Activated T-helper 9 cell treated with anti-CD3 and anti-CD28 coated beads, Interleukin-2, amount 50 U/mL, for 16 hours (primary cell): ENCODE data around the gene PRKAG3.

ENCODE experiments used
- DNase-seq: peaks from one replicate; pipeline ENCODE4 v3.0.0-alpha.2; 2020; ENCODE audit warnings: low read depth

PRKAG3 gene

GRCh38 chr2:218839430-218839829 is 7.8 kb upstream of the PRKAG3 start:
- no peak for DNase-seq

- DNase-seq, result no peak
Measured at GRCh38 chr2:218837495-218837894, 5.9 kb upstream of the PRKAG3 start.

- DNase-seq, result no peak
Measured at GRCh38 chr2:218834685-218835084, 3.1 kb upstream of the PRKAG3 start.

- no peak for DNase-seq
Measured at GRCh38 chr2:218833023-218833609, 1.5 kb upstream of the PRKAG3 start.

GRCh38 chr2:218832520-218832919 is 917 bp upstream of the PRKAG3 start:
- DNase-seq, result no peak

GRCh38 chr2:218832081-218832480 is 478 bp upstream of the PRKAG3 start:
- DNase-seq, result no peak

GRCh38 chr2:218830526-218831306 is 887 bp downstream of the PRKAG3 start:
- no peak for DNase-seq

GRCh38 chr2:218829868-218830451 is 1.6 kb downstream of the PRKAG3 start:
- DNase-seq, result no peak

GRCh38 chr2:218828477-218828778 is 3.2 kb downstream of the PRKAG3 start:
- no peak for DNase-seq

GRCh38 chr2:218827701-218828476 is 3.7 kb downstream of the PRKAG3 start:
- DNase-seq, result no peak

GRCh38 chr2:218826791-218827190 is 4.8 kb downstream of the PRKAG3 start:
- DNase-seq, result no peak

GRCh38 chr2:218824004-218824403 is 7.6 kb downstream of the PRKAG3 start:
- no peak for DNase-seq

- no peak for DNase-seq
Measured at GRCh38 chr2:218823196-218823855, 8.3 kb downstream of the PRKAG3 start.

- DNase-seq, result no peak
Measured at GRCh38 chr2:218822622-218823021, 9.0 kb downstream of the PRKAG3 start.

GRCh38 chr2:218821605-218822211 is 9.9 kb downstream of the PRKAG3 start:
- DNase-seq, result no peak

GRCh38 chr2:218820746-218821369 is 10.7 kb downstream of the PRKAG3 start:
- DNase-seq, result no peak

- no peak for DNase-seq
Measured at GRCh38 chr2:218819093-218819492, 12.5 kb downstream of the PRKAG3 start.

- no peak for DNase-seq
Measured at GRCh38 chr2:218816561-218817011, 15.0 kb downstream of the PRKAG3 start.

GRCh38 chr2:218815649-218816048 is 16.0 kb downstream of the PRKAG3 start:
- DNase-seq, result no peak

GRCh38 chr2:218815244-218815637 is 16.4 kb downstream of the PRKAG3 start:
- DNase-seq, result no peak

- no peak for DNase-seq
Measured at GRCh38 chr2:218814540-218815243, 16.9 kb downstream of the PRKAG3 start.
